PFSK-1 (cell line): ENCODE data around the gene ZNF580.

Experiments used
- POLR2AphosphoS5 ChIP-seq: IDR thresholded peaks from 2 replicates; pipeline ENCODE4 v1.6.1; 2012; ENCODE audit warnings: low read depth, mild to moderate bottlenecking, control low read depth, low read length, moderate library complexity
- SIN3A ChIP-seq: IDR thresholded peaks from 2 replicates; pipeline ENCODE4 v1.6.1; 2012; ENCODE audit warnings: mild to moderate bottlenecking, low read length, moderate library complexity, borderline replicate concordance; ENCODE audit not compliant: insufficient read depth
- TF ChIP-seq, protein P1 (sequence below), 2 experiments: IDR thresholded peaks; 2 replicates each; pipeline versions ENCODE4 v1.6.1 to v1.8.0; 2011 to 2012; ENCODE audit warnings: low read depth in 2 of 2, low read length in 2 of 2, control low read depth in 1 of 2, inconsistent platforms in 1 of 2, mild to moderate bottlenecking in 1 of 2, moderate library complexity in 1 of 2; ENCODE audit not compliant: insufficient read depth in 1 of 2

DNA sequence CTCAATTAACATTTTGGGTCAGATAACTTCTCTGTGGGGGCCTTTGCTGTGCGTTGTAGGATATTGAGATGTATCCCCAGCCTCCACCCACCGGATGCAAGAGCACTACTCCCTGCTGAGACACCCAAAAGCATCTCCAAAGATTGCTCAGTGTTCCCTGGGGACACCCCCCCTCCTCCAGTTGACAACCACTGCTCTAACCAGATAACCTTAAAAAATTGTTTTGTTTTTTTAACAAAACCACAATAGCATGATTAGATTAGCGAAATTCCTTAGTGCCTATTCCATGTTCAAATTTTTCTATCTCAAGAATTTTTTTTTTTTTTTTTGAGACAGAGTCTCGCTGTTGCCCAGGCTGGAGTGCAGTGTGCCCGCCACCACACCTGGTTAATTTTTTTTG, 31.6 kb downstream of the ZNF580 start:
- TF ChIP-seq POLR2AphosphoS5 (no peak), SIN3A (no peak)
- TF ChIP-seq, protein P1, sequence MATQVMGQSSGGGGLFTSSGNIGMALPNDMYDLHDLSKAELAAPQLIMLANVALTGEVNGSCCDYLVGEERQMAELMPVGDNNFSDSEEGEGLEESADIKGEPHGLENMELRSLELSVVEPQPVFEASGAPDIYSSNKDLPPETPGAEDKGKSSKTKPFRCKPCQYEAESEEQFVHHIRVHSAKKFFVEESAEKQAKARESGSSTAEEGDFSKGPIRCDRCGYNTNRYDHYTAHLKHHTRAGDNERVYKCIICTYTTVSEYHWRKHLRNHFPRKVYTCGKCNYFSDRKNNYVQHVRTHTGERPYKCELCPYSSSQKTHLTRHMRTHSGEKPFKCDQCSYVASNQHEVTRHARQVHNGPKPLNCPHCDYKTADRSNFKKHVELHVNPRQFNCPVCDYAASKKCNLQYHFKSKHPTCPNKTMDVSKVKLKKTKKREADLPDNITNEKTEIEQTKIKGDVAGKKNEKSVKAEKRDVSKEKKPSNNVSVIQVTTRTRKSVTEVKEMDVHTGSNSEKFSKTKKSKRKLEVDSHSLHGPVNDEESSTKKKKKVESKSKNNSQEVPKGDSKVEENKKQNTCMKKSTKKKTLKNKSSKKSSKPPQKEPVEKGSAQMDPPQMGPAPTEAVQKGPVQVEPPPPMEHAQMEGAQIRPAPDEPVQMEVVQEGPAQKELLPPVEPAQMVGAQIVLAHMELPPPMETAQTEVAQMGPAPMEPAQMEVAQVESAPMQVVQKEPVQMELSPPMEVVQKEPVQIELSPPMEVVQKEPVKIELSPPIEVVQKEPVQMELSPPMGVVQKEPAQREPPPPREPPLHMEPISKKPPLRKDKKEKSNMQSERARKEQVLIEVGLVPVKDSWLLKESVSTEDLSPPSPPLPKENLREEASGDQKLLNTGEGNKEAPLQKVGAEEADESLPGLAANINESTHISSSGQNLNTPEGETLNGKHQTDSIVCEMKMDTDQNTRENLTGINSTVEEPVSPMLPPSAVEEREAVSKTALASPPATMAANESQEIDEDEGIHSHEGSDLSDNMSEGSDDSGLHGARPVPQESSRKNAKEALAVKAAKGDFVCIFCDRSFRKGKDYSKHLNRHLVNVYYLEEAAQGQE (IDR thresholded peaks at IDR 0.05; ENCODE audit: insufficient read depth in 1 of 2, low read depth in 2 of 2, low read length in 2 of 2): no peak
